ENCODE results near the gene CLCN3.

DNA sequence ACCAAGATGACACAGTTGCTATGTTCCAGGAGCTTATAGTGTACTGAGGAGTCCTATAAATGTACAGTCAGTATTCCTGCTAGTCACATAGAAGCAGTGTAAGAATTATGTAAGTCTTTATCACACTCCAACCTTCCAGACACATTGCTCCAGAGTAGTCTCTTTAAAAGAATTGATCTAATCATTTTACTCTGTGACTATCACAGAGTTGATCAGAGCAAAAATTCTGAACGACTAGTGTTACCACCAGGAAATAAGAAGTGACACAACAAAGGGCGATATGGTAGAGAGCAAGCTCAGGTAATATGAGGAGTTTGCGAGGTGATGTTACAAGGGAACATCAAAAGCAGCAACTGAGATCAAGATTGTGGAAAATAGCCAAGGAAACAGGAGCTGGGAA lies 146.4 kb downstream of the CLCN3 start:
- TF ChIP-seq, protein P1, sequence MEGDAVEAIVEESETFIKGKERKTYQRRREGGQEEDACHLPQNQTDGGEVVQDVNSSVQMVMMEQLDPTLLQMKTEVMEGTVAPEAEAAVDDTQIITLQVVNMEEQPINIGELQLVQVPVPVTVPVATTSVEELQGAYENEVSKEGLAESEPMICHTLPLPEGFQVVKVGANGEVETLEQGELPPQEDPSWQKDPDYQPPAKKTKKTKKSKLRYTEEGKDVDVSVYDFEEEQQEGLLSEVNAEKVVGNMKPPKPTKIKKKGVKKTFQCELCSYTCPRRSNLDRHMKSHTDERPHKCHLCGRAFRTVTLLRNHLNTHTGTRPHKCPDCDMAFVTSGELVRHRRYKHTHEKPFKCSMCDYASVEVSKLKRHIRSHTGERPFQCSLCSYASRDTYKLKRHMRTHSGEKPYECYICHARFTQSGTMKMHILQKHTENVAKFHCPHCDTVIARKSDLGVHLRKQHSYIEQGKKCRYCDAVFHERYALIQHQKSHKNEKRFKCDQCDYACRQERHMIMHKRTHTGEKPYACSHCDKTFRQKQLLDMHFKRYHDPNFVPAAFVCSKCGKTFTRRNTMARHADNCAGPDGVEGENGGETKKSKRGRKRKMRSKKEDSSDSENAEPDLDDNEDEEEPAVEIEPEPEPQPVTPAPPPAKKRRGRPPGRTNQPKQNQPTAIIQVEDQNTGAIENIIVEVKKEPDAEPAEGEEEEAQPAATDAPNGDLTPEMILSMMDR (IDR thresholded peaks at IDR 0.05): no peak
- TF ChIP-seq EP300 (IDR thresholded peaks at IDR 0.05): no peak
